ENCODE data around the gene MRM2.

The MRM2 gene

GRCh38 chr7:2247141-2247995, 5.4 kb upstream of the MRM2 start:
- Histone ChIP-seq H3K9ac (ENCODE audit: insufficient read length) (no peak overlapping the region), H3K36me3 (ENCODE audit: insufficient read depth, low read length) (peaks cover 6% of the 10 kb centered on the region; the same call in 1 of the 2 replicates), H3K27ac (no peak overlapping the region), H3K9me3 (ENCODE audit: low read depth, low read length) (no peaks in the 10 kb centered on the region), H3K4me3 (no peak overlapping the region)
- TF ChIP-seq EZH2 (IDR thresholded peaks at IDR 0.05): no peak
- no peak for TF ChIP-seq POLR2AphosphoS5 (IDR thresholded peaks at IDR 0.05; ENCODE audit: borderline replicate concordance, low read depth, low read length)
- TF ChIP-seq FOXP2 (optimal IDR thresholded peaks at IDR 0.05; ENCODE audit: control extremely low read depth, extremely low read length, insufficient read depth): no peak
- DNase-seq (ENCODE audit: low read depth, low spot score): no peak

- 0 out of 2 replicates have a peak, but pooled peaks cover 3% of the 10 kb centered on the region for H3K36me3 ChIP-seq (ENCODE audit: insufficient read depth, low read length)
- H3K9ac ChIP-seq (ENCODE audit: insufficient read length): no peak overlapping the region
- H3K9me3 ChIP-seq (ENCODE audit: low read depth, low read length): no peaks in the 10 kb centered on the region
- no peak overlapping the region for H3K4me3 ChIP-seq
- no peak for DNase-seq (ENCODE audit: low read depth, low spot score)
- H3K27ac ChIP-seq: no peak overlapping the region
- TF ChIP-seq POLR2AphosphoS5 (IDR thresholded peaks at IDR 0.05; ENCODE audit: borderline replicate concordance, low read depth, low read length): no peak
- TF ChIP-seq FOXP2 (optimal IDR thresholded peaks at IDR 0.05; ENCODE audit: control extremely low read depth, extremely low read length, insufficient read depth): no peak
- TF ChIP-seq EZH2 (IDR thresholded peaks at IDR 0.05): no peak
Measured at GRCh38 chr7:2245883-2246675, 4.1 kb upstream of the MRM2 start.

- TF ChIP-seq POLR2AphosphoS5 (IDR thresholded peaks at IDR 0.05; ENCODE audit: borderline replicate concordance, low read depth, low read length): no peak
- no peak for TF ChIP-seq FOXP2 (optimal IDR thresholded peaks at IDR 0.05; ENCODE audit: control extremely low read depth, extremely low read length, insufficient read depth)
- no peak for TF ChIP-seq EZH2 (IDR thresholded peaks at IDR 0.05)
- no peak overlapping the region for H3K9ac ChIP-seq (ENCODE audit: insufficient read length)
- no peak for DNase-seq (ENCODE audit: low read depth, low spot score)
- H3K36me3 ChIP-seq (ENCODE audit: insufficient read depth, low read length): peaks cover 6% of the 10 kb centered on the region
- no peak overlapping the region for H3K27ac ChIP-seq
- H3K9me3 ChIP-seq (ENCODE audit: low read depth, low read length): no peaks in the 10 kb centered on the region
- H3K4me3 ChIP-seq: no peak overlapping the region
Measured at GRCh38 chr7:2244404-2244995, 2.5 kb upstream of the MRM2 start.

DNA sequence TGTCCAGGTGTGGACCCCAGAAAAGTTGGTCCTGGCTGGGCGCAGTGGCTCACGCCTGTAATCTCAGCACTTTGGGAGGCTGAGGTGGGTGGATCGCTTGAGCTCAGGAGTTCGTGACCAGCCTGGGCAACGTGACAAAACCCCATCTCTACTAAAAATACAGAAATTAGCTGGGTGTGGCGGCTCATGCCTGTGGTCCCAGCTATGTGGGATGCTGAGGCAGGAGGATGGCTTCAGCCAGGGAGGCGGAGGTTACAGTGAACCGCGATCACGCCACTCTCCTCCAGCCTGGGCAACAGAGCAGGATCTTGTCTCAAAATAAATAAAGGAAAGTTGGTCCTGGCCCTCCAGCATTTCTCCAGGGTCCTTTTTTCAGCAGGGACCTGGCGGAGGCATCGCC, 1.5 kb upstream of the MRM2 start:
- H3K9ac ChIP-seq (ENCODE audit: insufficient read length): no peak overlapping the region
- TF ChIP-seq FOXP2 (optimal IDR thresholded peaks at IDR 0.05; ENCODE audit: control extremely low read depth, extremely low read length, insufficient read depth) (no peak), EZH2 (IDR thresholded peaks at IDR 0.05) (no peak), POLR2AphosphoS5 (IDR thresholded peaks at IDR 0.05; ENCODE audit: borderline replicate concordance, low read depth, low read length) (no peak)
- no peaks in the 10 kb centered on the region for H3K9me3 ChIP-seq (ENCODE audit: low read depth, low read length)
- H3K4me3 ChIP-seq: no peak overlapping the region
- no peak overlapping the region for H3K27ac ChIP-seq
- DNase-seq (ENCODE audit: low read depth, low spot score): no peak
- H3K36me3 ChIP-seq (ENCODE audit: insufficient read depth, low read length): peaks cover 13% of the 10 kb centered on the region

- Histone ChIP-seq H3K36me3 (ENCODE audit: insufficient read depth, low read length) (peaks cover 20% of the 10 kb centered on the region), H3K9me3 (ENCODE audit: low read depth, low read length) (no peaks in the 10 kb centered on the region), H3K4me3 (peak overlapping the region; percentile 91), H3K9ac (ENCODE audit: insufficient read length) (peak overlapping the region; percentile 96), H3K27ac (peak overlapping the region; percentile 21; the same call in 1 of the 2 replicates)
- TF ChIP-seq EZH2 (IDR thresholded peaks at IDR 0.05) (no peak), FOXP2 (optimal IDR thresholded peaks at IDR 0.05; ENCODE audit: control extremely low read depth, extremely low read length, insufficient read depth) (no peak), POLR2AphosphoS5 (IDR thresholded peaks at IDR 0.05; ENCODE audit: borderline replicate concordance, low read depth, low read length) (no peak)
- no peak for DNase-seq (ENCODE audit: low read depth, low spot score)
Measured at GRCh38 chr7:2242541-2243429, 780 bp upstream of the MRM2 start.

- Histone ChIP-seq H3K9me3 (ENCODE audit: low read depth, low read length) (no peaks in the 10 kb centered on the region), H3K27ac (no peak overlapping the region), H3K4me3 (no peak overlapping the region), H3K36me3 (ENCODE audit: insufficient read depth, low read length) (peaks cover 47% of the 10 kb centered on the region), H3K9ac (ENCODE audit: insufficient read length) (no peak overlapping the region)
- TF ChIP-seq POLR2AphosphoS5 (IDR thresholded peaks at IDR 0.05; ENCODE audit: borderline replicate concordance, low read depth, low read length) (no peak), FOXP2 (optimal IDR thresholded peaks at IDR 0.05; ENCODE audit: control extremely low read depth, extremely low read length, insufficient read depth) (no peak)
- DNase-seq (ENCODE audit: low read depth, low spot score): no peak
Measured at GRCh38 chr7:2239242-2239641, 2.8 kb downstream of the MRM2 start.

DNA sequence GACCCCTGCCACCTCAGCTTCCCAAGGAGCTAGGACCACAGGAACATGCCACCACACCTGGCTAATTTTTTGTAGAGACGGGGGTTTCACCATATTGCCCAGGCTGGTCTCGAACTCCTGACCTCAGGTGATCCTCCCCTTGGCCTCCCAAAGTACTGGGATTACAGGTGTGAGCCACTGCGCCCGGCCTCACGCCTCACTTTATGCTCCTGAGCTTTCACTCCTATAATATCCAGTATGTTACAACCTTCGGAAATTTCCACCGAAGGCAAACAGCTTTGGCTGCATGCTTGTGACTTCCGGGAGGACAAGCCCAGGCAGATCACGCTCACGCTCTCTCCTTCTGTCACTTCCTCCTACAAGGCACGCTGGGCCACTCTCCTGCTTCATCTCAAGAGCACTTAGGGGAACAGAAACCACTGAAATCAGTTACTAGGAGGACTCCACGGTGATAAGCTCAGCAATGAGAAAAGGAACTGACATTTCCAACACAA, 4.8 kb downstream of the MRM2 start:
- Histone ChIP-seq H3K36me3 (ENCODE audit: insufficient read depth, low read length) (peaks cover 47% of the 10 kb centered on the region), H3K9me3 (ENCODE audit: low read depth, low read length) (no peaks in the 10 kb centered on the region), H3K9ac (ENCODE audit: insufficient read length) (no peak overlapping the region), H3K27ac (no peak overlapping the region), H3K4me3 (no peak overlapping the region)
- no peak for TF ChIP-seq FOXP2 (optimal IDR thresholded peaks at IDR 0.05; ENCODE audit: control extremely low read depth, extremely low read length, insufficient read depth)
- TF ChIP-seq EZH2 (IDR thresholded peaks at IDR 0.05): no peak
- TF ChIP-seq POLR2AphosphoS5 (IDR thresholded peaks at IDR 0.05; ENCODE audit: borderline replicate concordance, low read depth, low read length): no peak
- no peak for DNase-seq (ENCODE audit: low read depth, low spot score)

Data from SK-N-MC (cell line).